Endometrium (tissue), 2 donors: ENCODE results near the gene RANGRF.

Experiments
- FAIRE-seq: peaks from 2 replicates; lab custom pipeline; 2012; peaks lifted over from hg19 to GRCh38; lab: Jason Lieb, UNC
- donor health status: control.
- donor health status: control.

RANGRF gene

GRCh38 chr17:8314797-8315763 is 26.6 kb downstream of the RANGRF start:
- FAIRE-seq = no peak

- no peak for FAIRE-seq
Observed at GRCh38 chr17:8315764-8316217, 27.3 kb downstream of the RANGRF start.

GRCh38 chr17:8318010-8318935 is 29.8 kb downstream of the RANGRF start:
- FAIRE-seq = no peak

GRCh38 chr17:8320262-8320661 is 31.8 kb downstream of the RANGRF start:
- no peak for FAIRE-seq

- no peak for FAIRE-seq
Observed at GRCh38 chr17:8320990-8321389, 32.5 kb downstream of the RANGRF start.

GRCh38 chr17:8322061-8322460 is 33.6 kb downstream of the RANGRF start:
- FAIRE-seq = no peak

- no peak for FAIRE-seq
Observed at GRCh38 chr17:8324132-8324531, 35.7 kb downstream of the RANGRF start.

GRCh38 chr17:8324923-8325322 is 36.5 kb downstream of the RANGRF start:
- no peak for FAIRE-seq

GRCh38 chr17:8326511-8327302 is 38.2 kb downstream of the RANGRF start:
- no peak for FAIRE-seq

- FAIRE-seq = no peak
Observed at GRCh38 chr17:8327303-8327649, 38.8 kb downstream of the RANGRF start.

GRCh38 chr17:8332128-8332527 is 43.7 kb downstream of the RANGRF start:
- FAIRE-seq = no peak

- no peak for FAIRE-seq
Observed at GRCh38 chr17:8332688-8333087, 44.2 kb downstream of the RANGRF start.

- FAIRE-seq = no peak
Observed at GRCh38 chr17:8333281-8333680, 44.8 kb downstream of the RANGRF start.

GRCh38 chr17:8337802-8338752 is 49.6 kb downstream of the RANGRF start:
- FAIRE-seq = no peak

GRCh38 chr17:8338753-8339140 is 50.3 kb downstream of the RANGRF start:
- FAIRE-seq = no peak

GRCh38 chr17:8339540-8339939 is 51.1 kb downstream of the RANGRF start, which contains the start of gene ODF4:
ODF4 (plus strand) TSS chr17:8339840; CDS start chr17:8340052, 212 bp downstream.
- FAIRE-seq = no peak
